Nephron progenitor cell (in vitro differentiated cells): ENCODE measurements around the gene WNK1.

ENCODE experiments used
- DNase-seq: peaks from one replicate; pipeline ENCODE4 v3.0.0; 2021
- H3K27ac Mint-ChIP-seq: 2 replicates; pipeline ENCODE4 v1.8.0; 2021; ENCODE audit warnings: mild to moderate bottlenecking, moderate library complexity, mixed read lengths
- H3K27me3 Mint-ChIP-seq: 2 replicates; pipeline ENCODE4 v1.8.0; 2021; ENCODE audit warnings: mild to moderate bottlenecking, low read depth, mixed read lengths; ENCODE audit not compliant: poor library complexity
- H3K36me3 Mint-ChIP-seq: 2 replicates; pipeline ENCODE4 v1.8.0; 2021; ENCODE audit warnings: low read depth, mixed read lengths
- H3K4me1 Mint-ChIP-seq: 2 replicates; pipeline ENCODE4 v1.8.0; 2021; ENCODE audit warnings: mixed read lengths
- H3K4me3 Mint-ChIP-seq: 2 replicates; pipeline ENCODE4 v1.8.0; 2021; ENCODE audit warnings: mild to moderate bottlenecking, moderate library complexity, mixed read lengths
- H3K9me3 Mint-ChIP-seq: 2 replicates; pipeline ENCODE4 v1.8.0; 2021; ENCODE audit warnings: mild to moderate bottlenecking, moderate library complexity, mixed read lengths
- TF ChIP-seq, protein P1 (sequence below): fragments of 200-600 bp; sonication (generic); IDR thresholded peaks from 2 replicates; pipeline ENCODE4 v1.5.0; 2021; ENCODE audit warnings: antibody characterized with exemption

Gene WNK1

GRCh38 chr12:948238-948637 is 195.9 kb downstream of the WNK1 start:
- H3K9me3 Mint-ChIP-seq = no peaks in the 10 kb centered on the region
- peak overlapping the region; percentile 80 for H3K27ac Mint-ChIP-seq
- peaks cover 10% of the 10 kb centered on the region for H3K27me3 Mint-ChIP-seq
- no peak for DNase-seq
- TF ChIP-seq, protein P1, sequence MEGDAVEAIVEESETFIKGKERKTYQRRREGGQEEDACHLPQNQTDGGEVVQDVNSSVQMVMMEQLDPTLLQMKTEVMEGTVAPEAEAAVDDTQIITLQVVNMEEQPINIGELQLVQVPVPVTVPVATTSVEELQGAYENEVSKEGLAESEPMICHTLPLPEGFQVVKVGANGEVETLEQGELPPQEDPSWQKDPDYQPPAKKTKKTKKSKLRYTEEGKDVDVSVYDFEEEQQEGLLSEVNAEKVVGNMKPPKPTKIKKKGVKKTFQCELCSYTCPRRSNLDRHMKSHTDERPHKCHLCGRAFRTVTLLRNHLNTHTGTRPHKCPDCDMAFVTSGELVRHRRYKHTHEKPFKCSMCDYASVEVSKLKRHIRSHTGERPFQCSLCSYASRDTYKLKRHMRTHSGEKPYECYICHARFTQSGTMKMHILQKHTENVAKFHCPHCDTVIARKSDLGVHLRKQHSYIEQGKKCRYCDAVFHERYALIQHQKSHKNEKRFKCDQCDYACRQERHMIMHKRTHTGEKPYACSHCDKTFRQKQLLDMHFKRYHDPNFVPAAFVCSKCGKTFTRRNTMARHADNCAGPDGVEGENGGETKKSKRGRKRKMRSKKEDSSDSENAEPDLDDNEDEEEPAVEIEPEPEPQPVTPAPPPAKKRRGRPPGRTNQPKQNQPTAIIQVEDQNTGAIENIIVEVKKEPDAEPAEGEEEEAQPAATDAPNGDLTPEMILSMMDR = no peak
- peaks cover 39% of the 10 kb centered on the region for H3K4me1 Mint-ChIP-seq
- peak overlapping the region; percentile 99 for H3K4me3 Mint-ChIP-seq
- peaks cover 27% of the 10 kb centered on the region for H3K36me3 Mint-ChIP-seq

DNA sequence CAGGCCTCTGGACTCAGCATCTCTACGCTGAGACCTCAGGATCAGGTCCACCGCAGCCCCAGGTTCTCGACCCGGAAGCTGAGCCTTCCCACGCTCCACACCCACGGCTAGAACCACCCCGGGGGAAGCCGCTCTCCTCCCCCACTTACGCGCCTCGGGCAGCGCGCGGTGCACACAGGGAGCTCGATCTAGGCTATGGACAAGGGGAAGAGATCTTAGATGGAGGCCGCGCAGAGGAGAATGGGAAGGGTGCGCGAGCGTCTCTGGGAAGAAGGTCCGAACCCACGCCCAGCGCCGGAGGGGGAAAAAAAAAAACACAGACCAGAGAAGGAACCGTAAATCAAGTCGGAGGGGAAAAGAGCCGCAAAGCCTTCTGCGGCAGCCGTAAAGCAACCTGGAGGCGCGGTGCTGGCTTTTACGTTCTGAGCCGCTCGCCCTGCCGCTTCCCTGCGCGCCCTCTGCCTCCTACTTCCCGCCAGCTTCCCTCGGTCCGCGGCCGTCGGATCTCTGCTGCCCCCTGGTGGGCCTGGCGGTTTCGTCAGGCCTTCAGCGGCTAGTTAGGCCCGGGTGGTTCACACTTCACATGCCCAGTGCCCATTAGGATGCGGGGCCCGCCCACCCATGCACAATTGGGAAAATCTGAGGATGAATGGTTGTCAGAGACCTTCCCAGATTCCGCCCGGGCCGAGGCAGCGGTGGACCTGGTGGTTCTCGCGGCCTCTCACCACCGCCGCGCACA is 197.2 kb downstream of the WNK1 start, which contains the start of gene RAD52:
TSS of gene RAD52 (minus strand) at position 242 of the 739 bp plus-strand sequence. CDS start 16,636 bp downstream, outside the sequence.
- peak; percentile 99 for DNase-seq
- TF ChIP-seq, protein P1 = peak; percentile 94
- H3K4me3 Mint-ChIP-seq = peak within 1 kb of the TSS; percentile 99
- H3K36me3 Mint-ChIP-seq = peaks cover 21% of the 10 kb centered on the region
- H3K27me3 Mint-ChIP-seq = peaks cover 10% of the 10 kb centered on the region
- H3K9me3 Mint-ChIP-seq = no peaks in the 10 kb centered on the region
- H3K4me1 Mint-ChIP-seq = peaks cover 30% of the 10 kb centered on the region
- peak within 1 kb of the TSS; percentile 99 for H3K27ac Mint-ChIP-seq

GRCh38 chr12:951176-951575 is 198.8 kb downstream of the WNK1 start:
- DNase-seq = no peak
- Mint-ChIP-seq H3K4me3 (no peak overlapping the region), H3K9me3 (no peaks in the 10 kb centered on the region), H3K4me1 (peaks cover 21% of the 10 kb centered on the region), H3K27me3 (peaks cover 10% of the 10 kb centered on the region), H3K27ac (no peak overlapping the region), H3K36me3 (peaks cover 18% of the 10 kb centered on the region)
- TF ChIP-seq, protein P1 = no peak

DNA sequence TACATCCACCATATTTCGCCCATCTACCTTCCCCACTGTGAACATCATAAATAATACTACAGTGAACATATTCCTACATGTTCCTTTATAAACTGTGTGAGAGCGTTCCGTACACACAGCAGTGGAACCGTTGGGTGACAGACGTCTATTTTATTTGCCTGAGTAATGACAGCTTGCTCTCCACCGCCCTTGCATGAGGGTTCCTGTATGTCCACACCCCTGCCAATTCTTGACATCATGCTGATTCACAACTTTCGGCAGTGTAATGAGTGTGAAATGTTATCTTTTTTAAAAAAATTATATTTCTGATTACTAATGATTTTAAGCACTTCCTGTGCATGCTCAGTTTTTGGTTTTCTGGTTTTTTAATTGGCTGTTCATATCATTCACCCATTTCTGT is 201.4 kb downstream of the WNK1 start:
- DNase-seq = no peak
- H3K27ac Mint-ChIP-seq = no peak overlapping the region
- TF ChIP-seq, protein P1 = no peak

GRCh38 chr12:954741-955140 is 202.4 kb downstream of the WNK1 start:
- Mint-ChIP-seq H3K4me3 (no peak overlapping the region), H3K27me3 (peaks cover 2% of the 10 kb centered on the region), H3K36me3 (no peaks in the 10 kb centered on the region), H3K27ac (no peak overlapping the region), H3K9me3 (no peaks in the 10 kb centered on the region), H3K4me1 (no peaks in the 10 kb centered on the region)
- DNase-seq = no peak
- TF ChIP-seq, protein P1 = no peak

More for the DNA sequence above, 201.4 kb downstream of the WNK1 start:
- H3K9me3 Mint-ChIP-seq = no peaks in the 10 kb centered on the region
- H3K36me3 Mint-ChIP-seq = peaks cover 4% of the 10 kb centered on the region
- peaks cover 6% of the 10 kb centered on the region for H3K4me1 Mint-ChIP-seq
- peaks cover 9% of the 10 kb centered on the region for H3K27me3 Mint-ChIP-seq
- no peak overlapping the region for H3K4me3 Mint-ChIP-seq

GRCh38 chr12:955939-956338 is 203.6 kb downstream of the WNK1 start:
- Mint-ChIP-seq H3K4me1 (no peaks in the 10 kb centered on the region), H3K27ac (no peak overlapping the region), H3K4me3 (no peak overlapping the region), H3K36me3 (no peaks in the 10 kb centered on the region), H3K27me3 (no peaks in the 10 kb centered on the region), H3K9me3 (no peaks in the 10 kb centered on the region)
- DNase-seq = no peak
- TF ChIP-seq, protein P1 = no peak
